BJ (cell line): ENCODE data around the gene SV2B. TPM values are rescaled to one million over a fixed set of nuclear protein-coding genes. Genes with fewer than 3 reads are reported as not detected.
A peak's percentile ranks its signal among the peaks of the same experiment; 100 is the strongest.

ENCODE experiments used
- CTCF ChIA-PET: fragments of 350-600 bp; formaldehyde crosslinking; extraction: SDS; loops from one replicate; lab custom pipeline; 2021; ENCODE audit warnings: antibody characterized with exemption, inconsistent platforms; lab: Yijun Ruan, JAX
- POLR2A ChIA-PET: fragments of 300-600 bp; sonication (Branson Sonifier 250); formaldehyde crosslinking; extraction: SDS; loops from one replicate; lab custom pipeline; 2021; ENCODE audit warnings: antibody characterized with exemption; lab: Charles Lee
- DNase-seq: peaks from one replicate; pipeline ENCODE4 v3.0.0-alpha.2; 2011; ENCODE audit warnings: low read depth
- H3K27me3 ChIP-seq: 2 replicates; pipeline ENCODE4 v1.6.0; 2011; ENCODE audit warnings: low read length; ENCODE audit not compliant: control insufficient read depth, insufficient read depth
- H3K36me3 ChIP-seq: 2 replicates; pipeline ENCODE4 v1.5.1; 2011; ENCODE audit warnings: low read length; ENCODE audit not compliant: control insufficient read depth, insufficient read depth
- H3K4me3 ChIP-seq: 2 replicates; pipeline ENCODE4 v1.5.1; 2011; ENCODE audit warnings: low read depth, mild to moderate bottlenecking, control low read depth, low read length
- CTCF ChIP-seq: IDR thresholded peaks from 2 replicates; pipeline ENCODE4 v1.5.1; 2011; ENCODE audit warnings: low read depth, mild to moderate bottlenecking, control low read depth, inconsistent platforms, low read length, moderate library complexity; ENCODE audit not compliant: insufficient read depth
- polyA plus RNA-seq: library from polyadenylated mRNA; depleted of rRNA; stranded (reverse); fragments of >200 nt; gene quantifications from 2 replicates; pipeline ENCODE4 v1.2.3, GENCODE V29; 2011

Gene SV2B
- polyA plus RNA-seq, 1 experiment, result not detected

DNA sequence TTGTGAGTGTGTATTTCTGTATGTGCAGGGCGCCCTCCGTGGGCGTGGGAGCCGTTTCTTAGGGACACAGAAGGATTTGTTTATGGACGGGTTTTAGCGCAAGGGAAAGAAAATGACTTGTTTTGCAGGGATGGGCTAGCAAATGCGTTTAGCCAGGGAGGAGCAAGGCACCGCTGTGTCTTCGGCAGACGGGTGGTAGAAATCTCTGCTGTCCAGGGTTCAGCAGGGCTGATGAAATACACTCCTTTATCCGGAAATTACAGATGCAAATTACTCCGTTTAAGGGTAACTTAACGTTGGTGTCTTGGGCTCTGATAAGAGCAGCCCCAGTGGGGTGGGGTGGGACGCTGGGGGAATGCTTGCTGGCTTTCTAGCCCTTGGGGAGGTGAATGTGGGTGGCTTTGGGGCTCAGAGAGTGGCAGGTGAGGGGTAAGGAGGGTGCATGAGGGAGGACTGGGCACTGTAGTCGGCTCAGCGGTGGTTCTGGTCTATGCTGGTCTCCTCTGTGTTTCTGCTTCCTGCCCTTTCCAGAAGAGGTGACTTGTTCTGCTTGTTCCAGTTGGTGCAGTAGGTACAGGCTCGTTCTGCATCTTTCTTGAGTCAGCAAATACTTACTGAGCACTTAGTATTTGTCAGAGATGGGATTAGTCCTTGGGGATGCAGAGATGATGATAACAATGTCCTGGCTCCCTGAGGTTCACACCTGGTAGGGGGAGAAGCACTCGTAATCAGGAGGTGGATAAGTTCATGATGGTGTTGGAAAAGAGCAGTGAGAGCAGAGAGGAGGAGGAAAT, 954 bp downstream of the SV2B start:
- Histone ChIP-seq H3K36me3 (no peaks in the 10 kb centered on the region), H3K4me3 (peak overlapping the region; percentile 33), H3K27me3 (peaks cover 20% of the 10 kb centered on the region)
- CTCF ChIA-PET, result no interaction called here
- POLR2A ChIA-PET, result no interaction called here
- DNase-seq, result no peak
- no peak for TF ChIP-seq CTCF

DNA sequence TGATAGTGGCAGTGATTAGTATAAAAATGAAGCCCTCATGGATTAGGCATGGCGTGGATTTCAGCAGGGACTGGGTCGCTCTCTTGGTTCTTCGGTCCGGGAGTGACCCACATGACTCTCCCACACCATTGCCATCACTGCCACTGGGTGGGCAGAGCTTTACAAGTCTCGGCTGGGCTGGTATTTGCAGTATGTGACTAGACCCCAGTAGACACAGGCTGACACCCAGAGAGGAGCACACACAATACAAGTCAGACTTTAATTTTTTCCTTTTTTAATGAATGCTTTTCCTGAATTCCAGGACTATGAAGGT, 1.5 kb downstream of the SV2B start:
- Histone ChIP-seq H3K4me3 (no peak overlapping the region), H3K27me3 (peaks cover 20% of the 10 kb centered on the region), H3K36me3 (no peaks in the 10 kb centered on the region)
- TF ChIP-seq CTCF, result no peak
- ChIA-PET POLR2A (no interaction called here), CTCF (no interaction called here)
- no peak for DNase-seq

- no peak overlapping the region for H3K4me3 ChIP-seq
- TF ChIP-seq CTCF, result no peak
- CTCF ChIA-PET, result no interaction called here
- DNase-seq, result no peak
- POLR2A ChIA-PET, result interaction anchor here (0.5 kb wide), 1 partner anchor 14 kb away, joined by 4 read pairs; no protein-coding TSS in a partner anchor
- H3K36me3 ChIP-seq, result no peaks in the 10 kb centered on the region
- peaks cover 20% of the 10 kb centered on the region for H3K27me3 ChIP-seq
Observed at GRCh38 chr15:91102546-91103330, 2.7 kb downstream of the SV2B start.

DNA sequence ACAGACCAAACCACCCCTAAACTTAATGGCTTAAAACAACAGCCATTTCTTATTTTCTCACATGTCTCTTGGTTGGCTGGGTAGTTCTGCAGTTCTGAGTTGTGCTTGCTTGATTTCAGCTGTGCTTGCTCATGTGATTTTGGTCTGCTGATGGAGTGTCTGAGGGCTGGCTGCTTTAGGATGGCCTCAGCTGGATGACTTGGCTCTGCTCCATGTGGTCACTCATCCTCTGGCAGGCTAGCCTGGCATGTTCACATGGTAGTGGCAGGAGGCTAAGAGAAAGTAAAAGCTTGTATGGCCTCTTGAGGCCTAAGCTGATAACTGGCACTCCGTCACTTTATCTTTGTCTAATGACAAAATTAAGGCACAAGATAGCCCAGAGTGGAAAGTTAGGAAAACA, 4.1 kb downstream of the SV2B start:
- ChIA-PET CTCF (no interaction called here), POLR2A (no interaction called here)
- no peak for DNase-seq
- Histone ChIP-seq H3K4me3 (no peak overlapping the region), H3K36me3 (no peaks in the 10 kb centered on the region), H3K27me3 (peaks cover 15% of the 10 kb centered on the region)
- TF ChIP-seq CTCF, result no peak

- CTCF ChIA-PET, result interaction anchor here (1.1 to 2.2 kb wide), 2 partner anchors 8 to 52 kb away, joined by 5 to 6 read pairs; partner anchors contain the start of gene SV2B
- no peaks in the 10 kb centered on the region for H3K36me3 ChIP-seq
- no peak for TF ChIP-seq CTCF
- H3K4me3 ChIP-seq, result no peak overlapping the region
- POLR2A ChIA-PET, result no interaction called here
- H3K27me3 ChIP-seq, result no peaks in the 10 kb centered on the region
- DNase-seq, result no peak
Observed at GRCh38 chr15:91108421-91108820, 8.4 kb downstream of the SV2B start.
